HFFc6 (cell line): ENCODE data around the gene REXO4. TPM values are rescaled to one million over a fixed set of nuclear protein-coding genes. Genes with fewer than 3 reads are reported as not detected.
A peak's percentile ranks its signal among the peaks of the same experiment; 100 is the strongest.
"Not testable (repeated sequence)": the region's sequence is repeated elsewhere in the genome, so short reads cannot be mapped to it uniquely, and the experiment has no call there.

Source experiments
- DNase-seq: peaks from one replicate; pipeline ENCODE4 v3.0.0-alpha.2; 2018
- H3K27ac Mint-ChIP-seq: 2 replicates; pipeline ENCODE4 v1.8.0; 2020; ENCODE audit warnings: mild to moderate bottlenecking, mixed read lengths
- H3K27me3 Mint-ChIP-seq: 2 replicates; pipeline ENCODE4 v1.8.0; 2021; ENCODE audit warnings: mild to moderate bottlenecking, moderate library complexity, mixed read lengths; ENCODE audit not compliant: insufficient read depth
- H3K36me3 Mint-ChIP-seq: 2 replicates; pipeline ENCODE4 v1.8.0; 2021; ENCODE audit warnings: low read depth, mixed read lengths
- H3K4me1 Mint-ChIP-seq: 2 replicates; pipeline ENCODE4 v1.8.0; 2020; ENCODE audit warnings: low read depth, mixed read lengths
- H3K4me3 Mint-ChIP-seq: 2 replicates; pipeline ENCODE4 v1.8.0; 2020; ENCODE audit warnings: mild to moderate bottlenecking, moderate library complexity, mixed read lengths
- H3K9me3 Mint-ChIP-seq: 2 replicates; pipeline ENCODE4 v1.8.0; 2020; ENCODE audit warnings: mild to moderate bottlenecking, mixed read lengths
- CTCF ChIP-seq: fragments of 200-600 bp; sonication (generic); IDR thresholded peaks from 2 replicates; pipeline ENCODE4 v1.5.0; 2021; ENCODE audit warnings: antibody characterized with exemption, mild to moderate bottlenecking
- total RNA-seq, 6 experiments: library from RNA; stranded (reverse); fragmentation: NEBNext Ultra II Directional; extraction: Animal tissue kit (Norgen Biotek cat#: 25700); gene quantifications; 2 replicates in 1 of 6; 3 replicates in 5 of 6; pipeline ENCODE4 v1.2.3, GENCODE V29; 2021

Gene REXO4
- total RNA-seq, 6 experiments from 2014 or later, result 20.4 to 26.3 (median 23.5) TPM

- Mint-ChIP-seq H3K27me3 (peaks cover 30% of the 10 kb centered on the region), H3K4me1 (no peaks in the 10 kb centered on the region), H3K9me3 (no peaks in the 10 kb centered on the region), H3K36me3 (no peaks in the 10 kb centered on the region), H3K27ac (no peak overlapping the region), H3K4me3 (no peak overlapping the region)
- no peak for TF ChIP-seq CTCF
- no peak for DNase-seq
Measured at GRCh38 chr9:133397895-133398294, 19.9 kb downstream of the REXO4 start.

- no peak for DNase-seq
- no peak overlapping the region for H3K27ac Mint-ChIP-seq
- H3K9me3 Mint-ChIP-seq, result no peaks in the 10 kb centered on the region
- H3K4me1 Mint-ChIP-seq, result no peaks in the 10 kb centered on the region
- H3K27me3 Mint-ChIP-seq, result peaks cover 30% of the 10 kb centered on the region
- no peak overlapping the region for H3K4me3 Mint-ChIP-seq
- no peak for TF ChIP-seq CTCF
- H3K36me3 Mint-ChIP-seq, result no peaks in the 10 kb centered on the region
Measured at GRCh38 chr9:133397370-133397769, 20.4 kb downstream of the REXO4 start.

- Mint-ChIP-seq H3K9me3 (no peaks in the 10 kb centered on the region), H3K27me3 (peaks cover 30% of the 10 kb centered on the region), H3K36me3 (no peaks in the 10 kb centered on the region), H3K4me3 (no peak overlapping the region), H3K27ac (no peak overlapping the region), H3K4me1 (no peaks in the 10 kb centered on the region)
- TF ChIP-seq CTCF, result peak; percentile 57
- no peak for DNase-seq
Measured at GRCh38 chr9:133396952-133397351, 20.9 kb downstream of the REXO4 start.

GRCh38 chr9:133394687-133395271 is 23.0 kb downstream of the REXO4 start:
- Mint-ChIP-seq H3K36me3 (no peaks in the 10 kb centered on the region), H3K27ac (no peak overlapping the region), H3K9me3 (no peaks in the 10 kb centered on the region), H3K4me3 (no peak overlapping the region), H3K4me1 (no peaks in the 10 kb centered on the region), H3K27me3 (peaks cover 31% of the 10 kb centered on the region)
- no peak for DNase-seq
- TF ChIP-seq CTCF, result no peak

GRCh38 chr9:133393399-133393798 is 24.4 kb downstream of the REXO4 start:
- Mint-ChIP-seq H3K9me3 (no peaks in the 10 kb centered on the region), H3K4me3 (no peak overlapping the region), H3K27me3 (peaks cover 34% of the 10 kb centered on the region), H3K36me3 (no peaks in the 10 kb centered on the region), H3K27ac (no peak overlapping the region), H3K4me1 (no peaks in the 10 kb centered on the region)
- DNase-seq, result no peak
- no peak for TF ChIP-seq CTCF

GRCh38 chr9:133392308-133392707 is 25.5 kb downstream of the REXO4 start:
- H3K27me3 Mint-ChIP-seq, result peaks cover 27% of the 10 kb centered on the region
- not testable (repeated sequence) for H3K9me3 Mint-ChIP-seq, H3K27ac Mint-ChIP-seq, DNase-seq, H3K4me1 Mint-ChIP-seq, H3K36me3 Mint-ChIP-seq, H3K4me3 Mint-ChIP-seq

GRCh38 chr9:133391449-133391848 is 26.4 kb downstream of the REXO4 start:
- peaks cover 20% of the 10 kb centered on the region for H3K27me3 Mint-ChIP-seq
- H3K9me3 Mint-ChIP-seq, H3K27ac Mint-ChIP-seq, H3K4me3 Mint-ChIP-seq, H3K4me1 Mint-ChIP-seq, H3K36me3 Mint-ChIP-seq, DNase-seq: not testable (repeated sequence)
